DMS53 treated with DMSO at 0.1 percent for 48 hours (cell line): ENCODE results near the gene FBXO21.
"Not testable (repeated sequence)": the region's sequence is repeated elsewhere in the genome, so short reads cannot be mapped to it uniquely, and the experiment has no call there.

Source experiments
- DNase-seq: peaks from one replicate; lab custom pipeline; 2025; ENCODE audit not compliant: unreplicated experiment; lab: John Stamatoyannopoulos, UW

Gene FBXO21

DNA sequence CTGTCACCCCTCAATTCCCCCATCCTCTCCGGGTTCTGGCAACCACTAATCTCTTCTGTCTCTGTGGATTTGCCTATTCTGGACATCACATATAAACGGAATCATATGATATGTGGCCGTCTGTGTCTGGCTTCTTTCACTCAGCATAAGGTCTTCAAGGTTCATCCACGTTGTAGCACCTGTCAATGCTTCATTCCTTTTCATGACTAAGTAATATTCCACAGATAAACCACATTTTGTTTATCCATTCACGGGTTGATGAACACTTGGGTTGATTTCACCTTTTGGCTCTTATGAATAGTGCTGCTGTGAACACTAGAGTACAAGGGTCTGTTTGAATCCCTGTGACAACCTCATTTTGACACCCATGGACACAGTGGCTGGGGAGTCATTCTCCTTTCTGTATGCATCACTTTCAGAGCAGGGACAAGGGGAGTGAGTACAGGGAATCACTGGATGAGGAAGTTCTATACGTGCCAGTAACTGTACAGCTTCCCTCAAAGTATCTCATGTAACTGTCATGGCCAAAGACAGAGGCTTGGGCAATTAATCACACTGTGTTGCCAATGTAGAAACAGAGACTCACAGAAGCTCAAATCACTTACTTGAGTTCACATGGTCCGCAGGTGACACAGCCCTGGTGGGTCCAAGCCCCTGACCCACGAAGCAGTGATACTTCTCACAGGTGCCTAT, 80.2 kb downstream of the FBXO21 start:
- no peak for DNase-seq

DNA sequence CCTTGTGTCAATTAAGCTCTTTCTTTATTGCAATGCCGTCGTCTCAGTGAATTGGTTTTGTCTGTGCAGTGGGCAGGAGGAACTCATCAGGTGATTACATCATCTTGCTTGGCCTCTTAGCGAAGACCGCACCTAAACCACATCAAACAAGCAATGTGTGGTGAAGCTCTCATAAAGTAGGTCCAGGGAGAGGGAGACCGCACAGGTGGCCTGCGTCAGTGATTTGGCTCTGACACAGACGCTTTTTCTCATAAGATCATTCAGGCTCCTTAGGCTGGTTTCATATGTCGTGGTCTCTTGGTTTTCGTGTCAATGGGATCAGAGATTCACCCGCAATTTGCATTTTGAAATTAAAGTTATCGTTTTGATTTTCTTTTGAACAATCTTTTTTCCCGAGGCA, 84.4 kb downstream of the FBXO21 start:
- peak; percentile 92 for DNase-seq

DNA sequence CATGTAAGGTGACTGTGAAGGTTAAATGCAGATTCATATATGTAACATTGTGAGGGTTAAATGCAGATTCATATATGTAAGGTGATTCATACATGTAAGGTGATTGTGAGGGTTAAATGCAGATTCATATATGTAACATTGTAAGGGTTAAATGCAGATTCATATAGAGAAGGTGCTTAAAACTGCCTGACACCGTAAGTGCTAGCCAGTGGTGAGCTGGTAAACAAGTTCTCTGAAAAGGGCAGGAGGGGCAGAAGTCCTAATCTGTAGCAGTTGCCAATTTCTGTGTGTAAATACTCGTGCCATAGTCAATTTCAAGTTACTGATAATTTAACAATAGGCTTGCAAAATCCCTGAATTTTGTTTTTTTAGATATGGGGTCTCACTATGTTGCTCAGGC, 86.3 kb downstream of the FBXO21 start:
- not testable (repeated sequence) for DNase-seq

DNA sequence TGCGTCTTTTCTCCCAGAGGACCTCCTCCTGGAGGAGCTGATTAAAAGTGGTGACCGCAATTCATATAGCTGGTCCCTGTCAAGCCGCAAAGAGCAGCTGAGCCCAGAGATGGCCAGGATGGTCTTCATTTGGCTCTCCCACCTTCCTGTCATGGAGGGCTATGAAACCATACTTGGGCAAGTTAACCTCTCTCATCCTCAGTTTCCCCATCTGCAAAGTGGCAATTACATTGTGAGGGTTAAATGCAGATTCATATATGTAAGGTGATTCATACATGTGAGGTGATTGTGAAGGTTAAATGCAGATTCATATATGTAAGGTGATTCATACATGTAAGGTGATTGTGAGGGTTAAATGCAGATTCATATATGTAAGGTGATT, 87.5 kb downstream of the FBXO21 start:
- no peak for DNase-seq

DNA sequence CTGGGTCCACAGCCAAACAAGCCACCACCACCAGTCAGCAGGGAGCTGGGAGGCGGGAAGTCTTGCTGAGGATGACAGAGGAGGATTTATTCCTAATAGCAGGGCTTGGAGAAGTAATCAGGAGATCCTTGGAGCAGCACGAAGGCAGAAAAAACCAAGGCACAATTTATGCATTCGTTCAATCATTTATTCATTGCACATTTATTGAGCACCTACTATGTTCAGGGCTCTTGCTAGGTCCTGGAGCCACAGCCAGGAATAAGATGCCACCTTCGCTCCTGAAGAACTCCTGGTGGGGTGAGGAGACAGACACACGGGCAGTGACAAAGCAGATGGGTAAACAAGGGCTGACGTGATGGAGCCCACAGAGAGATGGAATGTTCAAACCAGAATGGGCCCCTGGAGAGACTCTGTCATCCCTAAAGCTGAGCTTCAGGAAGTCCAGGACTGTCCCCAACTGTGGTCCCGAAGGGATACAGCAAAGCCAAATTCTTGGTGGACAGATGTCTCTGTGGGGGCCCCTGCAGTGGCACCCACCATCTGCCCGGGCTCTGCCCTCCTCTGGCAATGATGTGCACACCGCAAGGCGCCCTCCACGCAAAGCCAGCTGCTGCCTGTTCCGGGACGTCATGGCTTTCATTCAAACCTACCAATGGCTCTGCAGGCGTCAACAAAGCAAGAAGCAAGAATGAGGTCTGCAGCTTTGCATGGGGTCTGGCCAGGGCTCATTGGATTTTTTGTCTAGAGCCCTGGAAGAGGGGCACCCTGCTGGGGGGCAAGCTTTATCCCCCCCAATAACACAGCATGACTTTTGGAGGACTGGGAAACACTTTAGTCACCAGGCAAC, 88.1 kb downstream of the FBXO21 start:
- no peak for DNase-seq

DNA sequence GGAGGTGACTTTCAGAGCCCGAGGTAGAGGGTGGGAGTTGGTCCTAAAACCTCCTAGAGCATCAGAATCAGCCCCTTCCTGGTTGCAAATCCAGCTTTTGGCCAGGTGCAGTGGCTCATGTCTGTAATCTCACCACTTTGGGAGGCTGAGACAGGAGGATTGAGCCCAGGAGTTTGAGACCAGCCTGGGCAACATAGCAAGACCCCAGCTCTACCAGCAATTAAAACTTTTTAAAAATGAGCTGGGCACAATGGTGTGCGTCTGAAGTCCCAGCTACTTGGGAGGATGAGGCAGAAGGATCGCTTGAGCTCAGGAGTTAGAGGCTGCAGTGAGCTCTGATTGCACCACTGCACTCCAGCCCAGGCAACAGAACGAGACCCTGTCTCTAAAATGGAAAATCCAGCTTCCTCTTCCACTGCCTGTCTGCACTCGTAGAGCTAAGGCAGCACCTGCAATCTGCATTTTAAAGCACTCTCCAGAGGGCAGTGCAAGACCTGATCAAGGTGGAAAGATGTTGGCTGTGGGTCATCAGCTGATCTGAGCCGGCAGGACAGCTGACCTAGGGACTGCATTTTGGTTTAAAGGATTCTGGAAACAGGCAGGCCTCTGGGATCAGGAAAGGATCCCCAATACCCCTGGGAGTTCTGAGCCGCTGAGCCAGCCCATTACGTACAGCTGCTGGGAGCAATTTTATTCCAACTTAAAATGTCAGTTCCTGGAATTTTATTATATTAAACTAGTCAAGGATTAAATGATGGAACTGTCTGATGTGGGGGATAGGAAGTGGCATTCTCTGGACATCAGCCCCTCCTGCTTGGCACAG, 89.2 kb downstream of the FBXO21 start:
- DNase-seq: peak; percentile 16

DNA sequence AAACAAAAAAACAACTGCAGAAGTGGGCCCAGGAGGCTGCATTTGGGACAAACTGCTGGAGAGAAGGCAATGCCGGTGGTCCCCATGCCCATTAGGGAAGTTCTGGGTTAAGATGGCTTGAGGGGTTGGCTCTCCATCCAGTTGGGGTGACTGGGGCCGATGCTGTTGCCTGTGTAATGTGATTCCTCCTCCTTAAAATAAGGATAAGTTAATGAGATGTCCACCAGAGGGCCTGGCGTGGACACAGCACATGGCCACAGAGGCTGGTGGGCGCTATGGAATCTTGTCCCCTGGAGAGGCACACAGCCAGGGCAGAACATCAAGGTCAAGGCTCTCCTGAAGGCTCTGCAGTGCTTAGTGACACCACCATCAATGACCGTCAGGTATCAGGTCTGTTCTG, 90.0 kb downstream of the FBXO21 start:
- DNase-seq: peak; percentile 23

DNA sequence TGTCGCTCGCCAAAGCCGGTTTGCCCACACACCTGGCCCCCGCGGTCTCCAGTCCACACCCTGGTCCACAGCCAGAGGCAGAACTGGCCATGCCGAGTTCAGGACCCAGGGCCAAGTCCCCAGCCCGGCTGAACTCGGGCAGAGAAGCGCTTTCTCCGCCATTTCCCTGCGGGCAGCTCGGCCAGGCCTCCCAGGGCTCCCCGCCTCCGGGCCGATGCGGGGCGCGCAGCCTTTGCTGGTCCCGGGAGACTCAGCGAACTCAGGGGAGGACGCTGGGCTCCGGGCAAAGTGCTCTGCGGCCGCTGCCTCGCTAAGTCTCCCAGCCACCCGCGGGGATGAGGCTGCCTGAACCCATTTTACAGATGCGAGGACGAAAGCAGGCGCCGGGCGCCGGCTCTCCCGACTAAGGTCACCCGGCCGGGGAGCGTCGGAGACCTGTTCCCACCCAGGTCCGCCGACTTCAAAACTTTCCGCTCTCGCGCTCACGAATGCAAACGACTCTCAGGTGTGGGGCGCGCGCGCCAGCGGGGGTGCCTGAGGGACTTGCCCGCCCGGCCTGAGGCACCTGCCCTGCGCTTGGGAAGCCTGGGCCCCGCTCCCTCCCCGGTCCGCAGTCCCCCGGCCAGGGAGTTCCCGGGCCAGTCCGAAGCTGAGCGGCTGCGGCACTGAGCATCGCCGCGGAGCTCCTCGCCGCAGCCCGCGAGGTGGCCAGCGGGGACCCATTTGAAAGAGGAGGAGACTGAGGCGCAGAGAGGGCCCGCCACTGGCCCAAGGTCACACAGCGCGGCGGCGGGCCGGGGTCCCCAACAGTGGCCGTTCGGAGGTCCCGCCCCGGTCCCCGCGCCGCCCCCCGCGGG, 91.7 kb downstream of the FBXO21 start:
- no peak for DNase-seq

DNA sequence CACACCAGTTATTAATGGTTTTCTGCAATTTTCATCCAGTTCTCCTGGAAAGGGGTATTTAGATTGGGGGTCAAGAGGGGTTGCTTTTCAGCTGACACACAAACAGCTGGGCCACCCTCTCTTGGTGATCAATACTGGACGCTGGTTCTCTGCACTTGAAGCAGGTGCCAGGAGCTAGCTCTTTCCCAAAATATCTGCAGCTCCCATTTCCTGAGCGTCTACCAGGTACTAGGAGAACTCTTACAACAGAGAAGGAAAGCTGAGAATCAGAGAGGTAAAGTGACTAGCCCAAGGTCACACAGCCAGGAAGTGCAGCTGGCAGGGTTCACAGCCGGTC, 92.3 kb downstream of the FBXO21 start:
- peak; percentile 21 for DNase-seq

DNA sequence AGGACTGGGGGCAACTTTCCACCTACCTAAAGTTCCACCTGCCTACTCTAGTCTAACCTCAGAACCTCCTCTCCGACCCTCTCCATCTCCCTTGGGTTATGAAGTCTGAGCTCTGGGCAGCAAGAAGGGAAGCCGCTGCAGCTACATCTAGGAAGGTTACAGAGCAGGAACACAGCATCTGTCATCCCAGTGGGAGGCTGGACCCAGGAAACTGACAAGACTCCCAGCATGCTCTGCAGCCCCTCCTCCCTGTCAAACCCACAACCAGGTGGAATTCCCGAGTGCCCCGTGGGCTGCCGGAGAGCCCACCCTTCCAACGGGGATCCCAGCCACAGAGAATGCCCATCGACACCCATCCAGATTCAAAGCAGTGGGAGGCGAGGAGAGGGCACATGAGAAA, 93.1 kb downstream of the FBXO21 start:
- DNase-seq: peak; percentile 46

DNA sequence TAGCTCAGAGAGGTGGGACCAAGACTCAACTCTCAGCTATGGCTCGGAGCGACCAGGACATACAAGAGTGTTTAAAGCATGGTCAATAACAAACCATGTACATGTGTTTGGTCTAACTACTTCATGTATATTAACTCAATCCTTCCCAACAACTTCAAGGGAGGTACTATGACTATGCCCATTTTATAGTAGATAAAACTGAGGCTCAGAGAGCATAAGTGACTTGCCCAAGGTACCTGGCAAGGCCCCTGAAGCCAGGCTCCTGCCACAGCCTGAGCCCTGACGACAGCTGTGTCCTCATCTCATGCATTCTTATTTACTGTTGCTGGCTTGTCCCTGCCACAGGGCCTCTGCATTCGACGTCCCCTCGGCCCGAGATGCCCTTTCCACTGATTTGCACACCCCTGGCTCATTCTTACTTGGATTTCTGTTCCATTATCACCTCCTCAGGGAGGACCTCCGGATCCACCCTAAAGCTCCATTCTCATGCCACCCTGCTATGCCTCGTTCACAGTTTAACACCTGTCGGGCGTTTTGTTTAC, 93.7 kb downstream of the FBXO21 start:
- no peak for DNase-seq

DNA sequence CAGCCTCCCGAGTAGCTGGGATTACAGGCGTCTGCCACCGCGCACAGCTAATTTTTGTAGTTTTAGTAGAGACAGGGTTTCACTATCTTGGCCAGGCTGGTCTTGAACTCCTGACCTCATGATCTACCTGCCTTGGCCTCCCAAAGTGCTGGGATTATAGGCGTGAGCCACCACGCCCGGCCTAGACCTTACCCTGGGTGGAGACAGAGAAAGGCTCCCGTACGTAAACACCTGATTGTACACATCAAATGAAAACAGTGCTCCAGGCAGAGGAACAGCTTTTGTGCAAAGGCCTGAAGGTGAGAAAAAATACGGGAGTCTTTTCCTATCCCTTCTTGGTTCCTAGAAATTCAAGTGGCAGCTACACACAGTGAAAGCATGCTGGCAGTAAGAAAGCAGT, 95.1 kb downstream of the FBXO21 start:
- DNase-seq: not testable (repeated sequence)

DNA sequence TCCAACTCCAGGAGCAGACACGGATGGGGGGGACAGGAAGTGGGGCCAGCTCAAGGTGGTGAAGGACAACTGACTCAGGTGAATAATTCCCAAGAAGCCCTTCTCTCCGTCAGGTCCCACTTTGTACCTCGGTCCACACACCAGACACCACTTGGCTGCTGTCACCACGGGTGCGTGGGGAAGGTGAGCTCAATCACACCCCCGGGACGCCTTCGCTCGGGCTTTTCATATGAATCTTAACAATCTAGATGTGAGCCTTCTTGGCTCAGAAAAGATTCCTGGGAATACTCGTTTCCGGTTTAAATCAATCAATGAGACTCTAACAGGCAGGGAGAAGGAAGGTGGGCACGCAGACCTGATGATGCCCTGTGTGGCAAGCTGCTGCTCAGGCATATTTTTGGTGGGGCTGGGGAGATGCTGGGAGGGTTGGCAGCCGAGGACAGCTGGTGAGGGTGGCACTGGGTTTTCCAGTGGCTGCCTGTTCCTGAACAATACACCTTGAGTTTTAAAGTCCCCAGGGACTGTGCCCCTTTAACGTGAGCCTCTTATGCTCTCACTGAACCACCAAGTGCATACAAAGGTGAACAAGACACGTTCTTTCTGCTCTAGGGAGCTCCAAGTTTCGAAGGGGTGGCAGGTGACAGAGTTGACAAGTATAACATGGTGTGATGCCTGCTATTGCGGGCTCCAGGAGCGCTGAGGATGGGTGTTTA, 96.2 kb downstream of the FBXO21 start:
- DNase-seq: no peak

DNA sequence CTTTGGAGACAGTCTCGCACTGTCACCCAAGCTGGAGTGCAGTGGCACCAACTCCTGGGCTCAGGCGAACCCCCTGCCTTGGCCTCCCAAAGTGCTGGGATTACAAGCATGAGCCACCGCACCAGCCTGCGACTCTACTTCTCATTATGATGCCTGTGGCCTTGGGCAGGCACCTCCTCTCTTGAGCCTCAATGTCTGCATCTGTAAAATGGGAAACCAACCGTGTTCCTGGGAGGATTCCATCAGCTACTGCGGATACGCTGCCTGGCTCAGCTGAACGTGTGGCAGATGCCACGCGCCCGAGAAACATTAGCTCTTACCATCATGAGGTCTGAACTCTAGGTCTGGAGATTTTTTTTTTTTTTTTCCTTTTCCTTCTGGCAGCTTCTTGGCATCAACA, 96.8 kb downstream of the FBXO21 start:
- no peak for DNase-seq

DNA sequence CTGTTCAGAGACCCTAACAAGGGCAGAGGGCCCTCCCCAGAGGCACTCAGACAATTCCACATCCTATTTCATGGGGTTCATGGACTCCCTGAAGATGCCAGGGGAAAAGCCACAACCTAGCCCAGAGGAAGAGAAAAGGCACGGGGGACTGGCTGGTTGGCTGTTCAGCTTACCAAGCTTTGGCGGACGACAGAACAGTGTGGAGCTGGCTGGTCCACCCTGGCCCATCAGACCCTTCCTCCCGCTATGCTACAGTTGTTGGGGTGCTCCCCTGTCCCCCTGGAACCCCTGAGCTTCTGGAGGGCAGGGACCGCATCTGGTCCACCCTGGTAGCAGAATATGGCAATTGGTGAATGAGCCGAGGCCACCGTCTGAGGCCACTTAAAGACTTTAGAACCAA, 97.4 kb downstream of the FBXO21 start:
- no peak for DNase-seq

DNA sequence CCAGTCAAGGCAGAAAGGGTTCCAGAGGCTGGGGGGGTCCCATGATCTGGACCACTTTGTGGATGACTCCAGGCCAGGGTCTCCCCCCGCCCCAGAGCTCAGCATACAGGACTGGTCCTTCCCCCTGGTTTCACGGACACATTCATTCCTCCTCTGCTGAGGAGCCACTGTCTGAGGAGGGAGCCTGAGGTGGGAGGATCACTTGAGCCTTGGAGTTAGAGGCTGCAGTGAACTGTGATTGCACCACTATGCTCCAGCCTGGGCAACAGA, 97.8 kb downstream of the FBXO21 start:
- DNase-seq: no peak
